Measurements from ENCODE around the gene UBASH3B.

DNA sequence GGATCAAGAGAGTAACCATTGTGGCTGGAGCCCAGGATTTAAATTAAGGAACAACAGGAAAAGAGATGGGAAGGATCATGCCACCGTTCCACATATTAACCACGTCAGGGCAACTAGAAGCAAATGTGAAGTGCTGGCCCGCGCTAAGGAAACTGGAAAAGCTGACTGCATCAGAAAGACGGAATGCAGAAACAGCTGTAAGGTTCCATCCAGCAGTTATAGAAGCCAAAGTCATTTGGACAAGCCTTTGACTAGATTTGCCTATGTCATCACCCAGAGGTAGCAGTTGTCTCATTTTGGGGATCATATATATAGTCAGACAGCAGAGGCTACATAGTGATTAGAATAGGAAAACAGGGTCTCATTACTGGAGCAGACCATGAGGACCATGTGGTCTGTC, 139.8 kb downstream of the UBASH3B start:
- TF ChIP-seq, protein P1, sequence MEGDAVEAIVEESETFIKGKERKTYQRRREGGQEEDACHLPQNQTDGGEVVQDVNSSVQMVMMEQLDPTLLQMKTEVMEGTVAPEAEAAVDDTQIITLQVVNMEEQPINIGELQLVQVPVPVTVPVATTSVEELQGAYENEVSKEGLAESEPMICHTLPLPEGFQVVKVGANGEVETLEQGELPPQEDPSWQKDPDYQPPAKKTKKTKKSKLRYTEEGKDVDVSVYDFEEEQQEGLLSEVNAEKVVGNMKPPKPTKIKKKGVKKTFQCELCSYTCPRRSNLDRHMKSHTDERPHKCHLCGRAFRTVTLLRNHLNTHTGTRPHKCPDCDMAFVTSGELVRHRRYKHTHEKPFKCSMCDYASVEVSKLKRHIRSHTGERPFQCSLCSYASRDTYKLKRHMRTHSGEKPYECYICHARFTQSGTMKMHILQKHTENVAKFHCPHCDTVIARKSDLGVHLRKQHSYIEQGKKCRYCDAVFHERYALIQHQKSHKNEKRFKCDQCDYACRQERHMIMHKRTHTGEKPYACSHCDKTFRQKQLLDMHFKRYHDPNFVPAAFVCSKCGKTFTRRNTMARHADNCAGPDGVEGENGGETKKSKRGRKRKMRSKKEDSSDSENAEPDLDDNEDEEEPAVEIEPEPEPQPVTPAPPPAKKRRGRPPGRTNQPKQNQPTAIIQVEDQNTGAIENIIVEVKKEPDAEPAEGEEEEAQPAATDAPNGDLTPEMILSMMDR (IDR thresholded peaks at IDR 0.05; ENCODE audit: insufficient read depth, low read length): no peak
- TF ChIP-seq GABPA (IDR thresholded peaks at IDR 0.05; ENCODE audit: low read depth) (no peak), SPI1 (IDR thresholded peaks at IDR 0.05; ENCODE audit: borderline replicate concordance, low read depth) (no peak)

Data from HL-60 (cell line).